Motor neuron (in vitro differentiated cells): ENCODE measurements around the gene CGB3. TPM values are rescaled to one million over a fixed set of nuclear protein-coding genes. Genes with fewer than 3 reads are reported as not detected.
A peak's percentile ranks its signal among the peaks of the same experiment; 100 is the strongest.
"Not testable (repeated sequence)": the region's sequence is repeated elsewhere in the genome, so short reads cannot be mapped to it uniquely, and the experiment has no call there.

Experiments
- ATAC-seq, 8 experiments: fragments of 200-7000 bp; cut with Tn5 transposase; replicated peaks in 6 of 8; 2 replicates each; pipeline ENCODE4 v1.8.0; 2021; ENCODE audit warnings: mild to moderate bottlenecking in 8 of 8, moderate library complexity in 8 of 8
- H3K27ac ChIP-seq, 2 donors: fragments of 250-450 bp; sonication (Bioruptor Pico); 2 replicates each; pipeline ENCODE4 v1.9.0; 2021; ENCODE audit warnings: antibody characterized with exemption in 2 of 2, mild to moderate bottlenecking in 2 of 2, moderate library complexity in 1 of 2
- H3K4me1 ChIP-seq, 2 donors: fragments of 250-450 bp; sonication (Bioruptor Pico); replicated peaks in 1 of 2; 2 replicates each; pipeline ENCODE4 v1.6.1; 2021; ENCODE audit warnings: antibody characterized with exemption in 2 of 2, mild to moderate bottlenecking in 2 of 2, moderate library complexity in 1 of 2
- H3K4me3 ChIP-seq, 5 donors: fragments of 250-450 bp; sonication (Bioruptor Pico); 2 replicates each; pipeline ENCODE4 v1.9.0; 2021; ENCODE audit warnings: antibody characterized with exemption in 5 of 5, mild to moderate bottlenecking in 5 of 5, moderate library complexity in 4 of 5
- WGBS, 10 experiments: fragments of 450-650 bp; shearing (Covaris generic); methylation state at CpG; one replicate each; pipeline ENCODE4 v1.0.0; 2022; 5-methylcytosine and 5-hydroxymethylcytosine counted together
- in situ Hi-C, 9 experiments: fragments of 400-800 bp; cut with MboI; loops; one replicate each; pipeline ENCODE4 v1.15.0; 2021; ENCODE audit warnings: low sequenced_read_pairs in 9 of 9, low pct_unique_long_range_greater_than_20kb in 2 of 9; ENCODE audit not compliant: unreplicated experiment in 9 of 9
- total RNA-seq, 8 experiments: library from RNA; unstranded; fragments of 300-600 nt; gene quantifications; 2 replicates each; pipeline versions ENCODE4 v1.2.3 to v1.2.4, GENCODE V29; 2022

Gene CGB3
- total RNA-seq, 8 experiments from 2014 or later: 0.47 to 0.70 (median 0.49) TPM; not detected in 5

- WGBS, 10 experiments: 0 to 100% (median 40%) methylated on average over 1 to 3 of the region's 18 CpGs; no CpG with 5 or more reads in 7 of the 10 experiments
- ATAC-seq: peak in 1 of 8 experiments; percentile 22
Observed at GRCh38 chr19:49036815-49037214, 12.7 kb upstream of the CGB3 start, which contains the start of gene CGB1. TSS of gene CGB1 (minus strand) at chr19:49036895. CDS start at chr19:49036711, 184 bp downstream.

GRCh38 chr19:49031642-49032301 is 7.6 kb upstream of the CGB3 start, which contains the start of gene CGB2:
TSS of gene CGB2 (plus strand) at chr19:49031890. CDS start at chr19:49032096, 206 bp downstream.
- in situ Hi-C loops, H3K4me1 ChIP-seq, H3K27ac ChIP-seq, H3K4me3 ChIP-seq: not testable (repeated sequence)
- WGBS, 10 experiments: 27 to 87% (median 59%) methylated on average over 2 to 14 of the region's 28 CpGs; no CpG with 5 or more reads in 5 of the 10 experiments
- peak in 1 of 8 experiments; percentile 23 for ATAC-seq

More at GRCh38 chr19:49036815-49037214, 12.7 kb upstream of the CGB3 start, which contains the start of gene CGB1:
- in situ Hi-C loops, H3K4me3 ChIP-seq, H3K4me1 ChIP-seq, H3K27ac ChIP-seq: not testable (repeated sequence)

- ATAC-seq, H3K4me3 ChIP-seq, H3K4me1 ChIP-seq, in situ Hi-C loops, H3K27ac ChIP-seq: not testable (repeated sequence)
- WGBS, 10 experiments: no CpG with 5 or more reads among the region's 8 CpGs
Observed at GRCh38 chr19:49030323-49030722, 6.2 kb upstream of the CGB3 start.

DNA sequence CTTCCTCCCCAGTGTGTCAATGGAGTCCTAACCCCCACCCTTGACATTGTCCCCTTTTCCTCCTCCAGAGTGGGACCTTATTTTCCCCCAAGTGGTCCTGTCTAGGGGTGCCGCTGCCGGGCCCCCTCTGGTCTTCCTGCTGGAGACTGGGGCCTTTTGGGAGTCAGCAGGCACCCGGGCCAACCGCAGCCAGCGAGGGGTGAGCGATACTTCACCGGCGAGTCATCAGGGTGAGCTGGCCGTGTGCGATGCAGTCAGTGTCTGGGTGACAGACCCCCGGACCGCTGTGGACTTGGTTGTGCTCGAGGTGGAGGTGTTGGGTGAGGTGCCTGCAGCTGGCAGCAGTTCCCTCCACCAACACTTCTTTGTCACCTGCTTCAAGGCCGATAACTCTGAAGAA is 5.6 kb upstream of the CGB3 start:
- H3K4me1 ChIP-seq, H3K27ac ChIP-seq, H3K4me3 ChIP-seq, ATAC-seq, in situ Hi-C loops: not testable (repeated sequence)
- no CpG with 5 or more reads among the region's 14 CpGs for WGBS, 10 experiments

- H3K27ac ChIP-seq, in situ Hi-C loops, H3K4me1 ChIP-seq, ATAC-seq, H3K4me3 ChIP-seq: not testable (repeated sequence)
- no CpG with 5 or more reads among the region's 9 CpGs for WGBS, 10 experiments
Observed at GRCh38 chr19:49028686-49029085, 4.6 kb upstream of the CGB3 start.

- H3K4me1 ChIP-seq, H3K27ac ChIP-seq, H3K4me3 ChIP-seq, in situ Hi-C loops: not testable (repeated sequence)
- ATAC-seq: peak in 2 of 8 experiments; percentile 24 to 55
- no CpG with 5 or more reads among the region's 23 CpGs for WGBS, 10 experiments
Observed at GRCh38 chr19:49025599-49025998, 1.5 kb upstream of the CGB3 start.

DNA sequence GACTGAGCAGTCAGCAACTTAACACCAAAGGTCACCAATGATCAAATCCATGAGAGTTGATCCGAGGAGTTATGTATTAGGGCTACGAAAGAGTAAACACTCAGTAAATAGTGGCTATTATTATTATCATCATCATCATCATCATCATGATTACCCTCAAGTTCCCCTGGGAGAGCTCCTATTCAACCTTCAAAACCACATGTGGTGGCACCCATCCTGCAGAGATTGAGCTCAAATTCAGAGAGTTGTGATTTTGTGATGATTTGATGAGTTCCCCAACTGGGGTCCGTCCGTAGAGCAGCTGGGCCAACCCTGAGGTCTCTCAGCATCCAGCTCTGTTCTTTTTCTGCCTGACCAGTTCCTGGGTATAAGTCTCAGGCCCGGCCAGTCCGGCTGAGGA is 955 bp upstream of the CGB3 start:
- ATAC-seq, in situ Hi-C loops, H3K27ac ChIP-seq, H3K4me1 ChIP-seq, H3K4me3 ChIP-seq: not testable (repeated sequence)
- no CpG with 5 or more reads among the region's 6 CpGs for WGBS, 10 experiments

DNA sequence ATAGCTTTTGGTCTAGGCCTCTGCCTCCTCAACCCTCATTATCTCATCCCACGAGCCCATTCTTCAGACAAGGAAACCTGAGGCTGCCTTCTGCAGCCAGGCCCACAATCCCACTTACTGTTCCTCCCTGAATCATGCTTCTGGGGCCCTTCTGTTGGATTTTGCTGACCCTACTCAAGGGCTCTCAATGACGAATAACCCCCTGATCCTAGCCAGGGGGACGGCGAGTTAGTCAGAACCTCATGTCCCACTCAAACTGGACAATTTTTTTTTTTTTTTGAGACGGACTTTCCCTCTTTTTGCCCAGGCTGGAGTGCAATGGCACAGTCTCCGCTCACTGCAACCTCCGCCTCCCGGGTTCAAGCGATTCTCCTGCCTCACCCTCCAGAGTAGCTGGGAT is 2.0 kb downstream of the CGB3 start:
- Histone ChIP-seq H3K4me1 (peaks cover 3 to 14% of the 10 kb centered on the region in 2 donors), H3K27ac (no peak overlapping the region), H3K4me3 (no peak overlapping the region)
- in situ Hi-C loops: no loop called here
- 60 to 95% (median 83%) methylated on average over 1 to 5 of the region's 9 CpGs; no CpG with 5 or more reads in 2 of the 10 experiments for WGBS, 10 experiments
- ATAC-seq: no peak

- H3K4me1 ChIP-seq: peaks cover 3 to 14% of the 10 kb centered on the region in 2 donors
- in situ Hi-C loops: no loop called here
- 7 to 80% (median 46%) methylated on average over 1 to 15 of the region's 16 CpGs for WGBS, 10 experiments
- no peak overlapping the region for H3K27ac ChIP-seq
- no peak for ATAC-seq
- H3K4me3 ChIP-seq: no peak overlapping the region
Observed at GRCh38 chr19:49020931-49021895, 2.9 kb downstream of the CGB3 start.

DNA sequence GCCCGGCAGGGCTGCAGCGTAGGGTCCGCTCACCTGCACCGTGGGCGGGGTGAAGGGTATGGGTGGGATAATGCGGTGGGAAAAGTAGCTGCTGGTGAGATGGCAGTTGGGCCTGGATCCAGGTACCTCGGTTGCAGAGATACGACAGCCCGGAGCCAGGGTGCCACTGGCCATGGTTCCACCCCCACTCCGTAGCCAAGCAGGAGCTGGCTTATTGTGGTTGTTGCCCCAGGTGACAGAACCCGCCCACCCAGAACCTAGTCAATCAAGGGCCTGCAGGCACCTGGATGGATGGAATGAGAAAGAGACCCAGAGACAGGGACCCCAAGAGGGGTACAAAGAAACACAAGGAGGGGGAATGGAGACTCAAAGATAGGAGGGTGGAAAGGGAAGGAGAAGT is 3.8 kb downstream of the CGB3 start:
- 40 to 92% (median 77%) methylated on average over 2 to 4 of the region's 11 CpGs; no CpG with 5 or more reads in 6 of the 10 experiments for WGBS, 10 experiments

DNA sequence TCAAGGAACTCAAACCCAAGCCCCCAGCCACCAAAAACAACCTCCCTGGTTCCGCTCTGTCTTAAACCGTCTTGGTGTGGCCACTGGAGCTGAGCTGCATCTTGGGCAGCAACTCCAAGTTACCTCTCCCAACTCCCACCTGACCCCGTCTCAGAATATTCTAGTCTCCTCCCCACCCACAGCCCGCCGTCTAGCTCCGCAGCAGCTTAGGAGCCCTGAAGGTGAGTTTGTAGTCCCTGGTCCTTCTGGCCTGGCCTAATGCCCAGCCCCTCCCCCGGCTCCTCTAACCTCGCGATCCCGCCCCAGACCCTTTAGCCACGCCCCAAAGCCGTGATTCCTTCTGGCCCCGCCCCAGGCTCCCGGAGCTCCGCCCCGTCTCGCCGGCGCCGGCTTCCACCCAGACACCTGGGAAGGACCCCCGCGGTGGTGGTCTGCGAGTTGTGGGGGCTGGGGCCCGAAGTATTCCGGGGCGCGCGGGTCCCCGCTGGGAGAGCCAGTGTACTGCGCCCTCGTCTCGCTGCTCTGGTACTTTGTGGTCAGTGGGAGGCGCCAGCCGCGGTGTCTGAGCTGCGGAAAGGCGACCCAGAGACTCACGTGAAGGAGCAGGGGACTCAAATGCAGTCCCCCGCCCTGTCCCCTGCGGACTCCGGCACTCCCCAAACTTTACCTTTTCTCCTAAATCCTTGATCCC is 4.7 kb downstream of the CGB3 start:
- in situ Hi-C loops: no loop called here
- peak overlapping the region in 3 of 5 donors; percentile 19 to 32 (median 26) for H3K4me3 ChIP-seq
- peaks cover 3 to 14% of the 10 kb centered on the region in 2 donors for H3K4me1 ChIP-seq
- H3K27ac ChIP-seq: no peak overlapping the region
- 20 to 70% methylated on average over 1 to 2 of the region's 41 CpGs; no CpG with 5 or more reads in 8 of the 10 experiments for WGBS, 10 experiments
- ATAC-seq: peak in 7 of 8 experiments; percentile 4 to 42 (median 26)

More for the DNA sequence above, 3.8 kb downstream of the CGB3 start:
- peaks cover 3 to 14% of the 10 kb centered on the region in 2 donors for H3K4me1 ChIP-seq
- H3K4me3 ChIP-seq: no peak overlapping the region
- in situ Hi-C loops: no loop called here
- H3K27ac ChIP-seq: no peak overlapping the region
- peak in 1 of 8 experiments; percentile 7 for ATAC-seq

GRCh38 chr19:49018388-49019241 is 5.5 kb downstream of the CGB3 start:
- ATAC-seq, H3K27ac ChIP-seq, in situ Hi-C loops: not testable (repeated sequence)
- H3K4me3 ChIP-seq: peak overlapping the region in 2 of 5 donors; percentile 31 to 32
- peaks cover 3 to 14% of the 10 kb centered on the region in 2 donors for H3K4me1 ChIP-seq
- 7 to 60% (median 8%) methylated on average over 1 to 9 of the region's 50 CpGs; no CpG with 5 or more reads in 5 of the 10 experiments for WGBS, 10 experiments
